WI38 (cell line): ENCODE results near the gene CDK3.
A peak's percentile ranks its signal among the peaks of the same experiment; 100 is the strongest.

Experiments
- H3K4me3 ChIP-seq: 2 replicates; pipeline ENCODE4 v1.5.1; 2011; ENCODE audit warnings: low read depth, mild to moderate bottlenecking, control low read depth, low read length
- CTCF ChIP-seq: IDR thresholded peaks from 2 replicates; pipeline ENCODE4 v1.5.1; 2012; ENCODE audit warnings: low read depth, mild to moderate bottlenecking, control low read depth, low read length

The CDK3 gene

GRCh38 chr17:76005263-76006149 lies 4.9 kb downstream of the CDK3 start:
- no peak overlapping the region for H3K4me3 ChIP-seq
- peak; percentile 69 for TF ChIP-seq CTCF

GRCh38 chr17:76007131-76007849 lies 6.6 kb downstream of the CDK3 start:
- TF ChIP-seq CTCF = no peak
- H3K4me3 ChIP-seq = no peak overlapping the region

- no peak for TF ChIP-seq CTCF
- H3K4me3 ChIP-seq = no peak overlapping the region
These were observed 7.2 kb downstream of the CDK3 start for GRCh38 chr17:76007850-76008165.

GRCh38 chr17:76008208-76008607 lies 7.6 kb downstream of the CDK3 start:
- no peak for TF ChIP-seq CTCF
- H3K4me3 ChIP-seq = no peak overlapping the region

GRCh38 chr17:76008630-76009425 lies 8.2 kb downstream of the CDK3 start:
- no peak overlapping the region for H3K4me3 ChIP-seq
- TF ChIP-seq CTCF = no peak

GRCh38 chr17:76009447-76009846 lies 8.8 kb downstream of the CDK3 start:
- H3K4me3 ChIP-seq = no peak overlapping the region
- TF ChIP-seq CTCF = no peak
